Measurements from ENCODE around the gene SDF4. TPM values are rescaled to one million over a fixed set of nuclear protein-coding genes. Genes with fewer than 3 reads are reported as not detected.

SDF4 gene
- polyA plus RNA-seq, 12 donors = 71.1 to 160 (median 81.8) TPM; not detected in 1

DNA sequence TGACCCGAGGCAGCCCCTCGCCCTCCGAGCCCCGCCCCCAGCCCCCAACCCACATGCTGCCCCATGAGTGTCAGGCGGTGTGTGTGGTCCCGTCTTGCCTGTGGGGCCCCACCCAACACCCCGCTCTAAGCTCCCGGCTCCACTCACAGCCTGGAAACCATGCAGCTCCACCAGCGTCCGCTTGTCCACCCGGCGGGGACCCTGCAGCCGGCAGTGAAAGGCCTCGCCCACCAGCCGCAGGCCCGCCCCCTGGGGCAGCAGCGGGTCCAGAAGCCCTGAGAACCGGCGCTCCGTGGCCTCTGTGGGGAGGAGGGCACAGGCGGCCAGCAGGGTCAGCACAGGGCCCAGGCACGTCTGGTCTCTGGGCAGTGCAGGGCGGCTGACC, 12.0 kb upstream of the SDF4 start:
- no peak for DNase-seq

DNA sequence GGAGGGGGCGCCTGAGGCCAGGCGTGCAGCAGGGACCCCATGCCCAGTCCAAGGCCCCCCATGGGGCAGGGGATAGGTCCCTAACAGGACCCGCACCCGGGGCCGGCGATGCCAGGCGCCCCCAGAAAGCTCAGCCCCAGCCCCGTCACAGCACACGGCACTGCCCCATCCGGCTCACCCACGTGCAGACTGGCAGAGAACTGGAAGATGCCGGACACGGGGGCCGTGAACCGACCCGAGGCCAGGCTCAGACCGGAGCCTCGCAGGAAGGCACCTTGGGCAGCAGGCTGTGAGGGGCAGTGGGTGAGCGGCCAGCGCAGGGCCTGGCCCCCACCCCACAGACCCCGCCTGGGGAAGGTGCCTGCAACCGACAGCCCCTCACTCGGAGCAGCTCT, 11.5 kb upstream of the SDF4 start:
- no peak for DNase-seq

DNA sequence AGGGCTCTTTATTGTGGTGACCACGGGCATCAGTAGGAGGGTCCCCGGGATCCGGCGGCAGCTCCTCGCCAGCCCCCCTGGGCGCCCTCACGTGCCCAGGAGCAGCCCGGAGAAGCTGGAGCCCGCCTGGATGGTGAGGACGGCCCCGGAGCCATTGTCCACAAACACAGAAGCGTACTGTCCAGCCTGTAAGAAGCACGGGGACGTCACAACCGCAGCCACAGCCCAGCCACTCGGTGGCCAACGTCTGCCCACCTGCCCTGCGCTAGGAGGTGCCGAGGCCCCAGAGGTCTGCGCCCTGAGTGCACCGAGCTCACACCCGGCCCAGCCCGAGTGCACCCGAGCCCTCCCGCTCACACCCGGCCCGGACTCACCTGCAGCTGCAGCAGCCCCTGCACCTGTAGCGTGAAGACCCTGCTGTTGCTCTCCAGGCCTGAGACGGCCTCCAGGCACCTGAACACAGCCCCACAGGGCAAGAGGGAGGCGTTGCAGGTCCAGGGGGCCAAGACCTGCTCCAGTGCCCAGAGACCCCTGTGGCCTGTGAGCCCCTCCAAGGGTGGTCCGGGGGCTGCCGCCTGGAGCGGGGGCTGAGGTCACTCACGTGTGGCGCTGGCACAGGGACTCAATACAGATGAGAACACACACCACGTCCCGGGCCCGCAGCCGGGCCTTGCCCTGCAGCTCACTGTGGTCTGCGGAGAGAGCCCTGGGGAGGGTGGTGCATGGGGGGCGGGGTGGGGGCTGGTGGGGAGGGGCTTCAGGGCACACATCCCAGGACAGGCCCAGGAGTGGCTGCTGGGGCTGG, 10.9 kb upstream of the SDF4 start:
- no peak for DNase-seq

DNA sequence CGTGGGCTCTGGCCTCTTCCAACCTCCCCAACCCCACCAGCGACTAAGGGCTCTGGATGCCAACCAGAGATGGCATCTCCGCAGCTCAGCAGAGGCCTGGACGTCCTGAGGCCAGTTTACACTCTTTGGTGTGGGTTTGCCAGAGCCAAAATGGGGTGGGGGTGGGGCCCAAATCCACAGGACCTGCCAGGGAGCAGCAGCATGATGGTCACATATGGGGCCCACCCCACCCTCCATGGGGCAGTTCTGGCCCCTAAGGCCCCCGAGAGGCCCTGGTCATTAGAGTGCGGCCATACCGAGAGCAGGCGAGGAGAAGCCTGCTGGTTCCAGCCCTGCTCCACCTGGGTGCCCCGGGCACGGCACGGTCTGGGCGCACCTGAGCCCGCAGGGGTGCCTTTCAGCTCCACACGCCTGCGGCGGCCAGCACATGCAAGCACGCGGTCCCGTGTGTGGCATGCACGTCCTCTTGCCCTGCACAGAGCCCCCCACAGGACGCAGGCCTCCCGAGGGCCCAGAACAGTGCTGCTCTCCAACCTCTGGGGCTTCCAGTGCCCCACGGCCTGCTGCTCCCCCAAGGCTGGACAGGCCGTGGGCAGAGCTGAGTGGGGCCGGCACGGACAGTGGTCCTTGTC, 9.9 kb upstream of the SDF4 start:
- DNase-seq = no peak

DNA sequence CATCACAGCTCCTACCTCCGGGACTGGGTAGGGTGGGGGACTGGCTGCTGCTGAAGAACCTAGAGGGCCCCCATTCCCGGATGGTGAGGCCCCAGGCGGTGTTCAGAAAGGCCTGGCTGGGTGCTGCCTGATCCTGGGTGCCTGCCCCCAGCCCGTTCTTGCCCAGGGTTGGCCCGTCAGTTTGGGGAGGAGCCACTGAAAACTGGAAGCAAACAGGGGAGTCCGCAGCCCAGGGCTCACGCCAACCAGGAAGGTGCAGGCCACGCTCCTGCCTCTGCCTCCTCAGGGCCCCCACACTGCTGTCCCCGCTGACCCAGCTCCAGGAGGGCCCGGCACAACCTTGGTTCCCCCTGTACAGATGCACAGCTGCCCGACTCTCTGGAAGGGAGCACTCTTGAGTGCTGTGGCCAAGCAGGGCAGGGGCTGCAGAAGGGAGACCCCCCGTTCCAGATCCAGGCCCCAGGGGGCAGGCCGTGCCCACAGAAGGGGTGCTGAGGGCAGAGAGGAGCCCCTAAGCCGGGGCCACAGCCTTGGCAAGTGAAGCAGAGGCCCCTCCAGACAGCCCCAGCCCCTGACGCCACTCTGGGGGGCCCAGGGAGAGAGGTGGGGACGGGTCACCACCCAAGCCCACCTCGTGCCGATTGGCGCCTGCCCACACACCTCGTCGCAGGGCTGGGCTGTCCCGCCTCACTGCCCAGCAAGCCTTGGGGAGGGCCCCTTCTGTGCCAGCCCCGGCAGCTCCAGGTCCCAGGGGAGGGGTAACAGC, 9.2 kb upstream of the SDF4 start:
- DNase-seq = no peak

DNA sequence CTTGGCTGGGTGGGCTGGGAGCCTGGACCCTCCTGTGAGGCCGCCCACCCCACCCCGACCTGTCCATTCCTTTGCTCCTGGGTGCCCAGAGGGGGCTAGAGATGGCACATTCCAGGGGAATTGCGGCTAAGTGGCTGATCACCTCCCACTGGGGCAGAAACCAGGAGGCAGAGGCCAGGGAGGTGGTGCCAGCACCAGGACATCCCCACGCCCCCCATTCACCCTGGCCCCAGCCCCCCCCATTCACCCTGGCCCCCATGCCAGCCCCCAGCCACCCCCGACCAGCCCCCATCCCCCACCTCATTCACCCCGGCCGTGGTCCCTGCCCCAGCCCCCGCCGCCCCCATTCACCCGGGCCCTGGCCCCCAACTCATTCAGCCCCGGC, 8.5 kb upstream of the SDF4 start:
- no peak for DNase-seq

DNA sequence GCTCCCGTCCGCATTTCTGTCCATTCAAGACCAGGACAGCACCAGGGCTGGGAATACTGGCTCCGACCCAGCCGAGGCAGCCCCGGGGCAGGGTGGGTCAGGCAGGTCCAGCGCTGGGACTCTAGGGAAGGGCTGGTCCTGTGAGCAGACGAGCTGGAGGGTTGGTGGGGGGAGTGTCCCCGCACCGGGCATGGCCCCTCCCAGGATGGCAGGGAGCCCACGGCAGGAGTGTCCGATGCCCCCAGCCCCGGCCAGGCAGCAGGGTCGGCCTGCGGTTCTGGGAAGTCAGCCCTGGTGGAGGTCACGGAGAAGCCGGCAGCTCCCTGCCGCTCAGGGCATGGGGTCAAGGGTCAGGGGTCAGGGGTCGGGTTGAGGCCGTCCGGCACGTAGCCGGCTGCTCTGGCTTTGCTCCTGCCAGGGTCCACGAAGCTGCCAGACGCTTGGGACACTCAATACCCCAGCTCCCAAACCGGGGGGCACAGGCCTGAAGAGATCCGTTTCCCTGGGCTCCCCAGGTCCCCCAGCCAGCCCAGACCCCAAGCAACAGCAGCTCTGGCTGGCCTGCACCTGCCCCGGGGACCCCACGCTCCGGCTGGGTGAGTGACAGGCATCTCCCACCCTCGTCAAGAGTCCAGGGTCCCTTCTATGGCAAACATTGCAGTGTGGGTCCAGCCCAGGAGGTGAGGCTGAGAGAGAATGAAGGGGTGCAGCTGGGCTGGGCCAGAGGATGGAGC, 8.0 kb upstream of the SDF4 start:
- no peak for DNase-seq

DNA sequence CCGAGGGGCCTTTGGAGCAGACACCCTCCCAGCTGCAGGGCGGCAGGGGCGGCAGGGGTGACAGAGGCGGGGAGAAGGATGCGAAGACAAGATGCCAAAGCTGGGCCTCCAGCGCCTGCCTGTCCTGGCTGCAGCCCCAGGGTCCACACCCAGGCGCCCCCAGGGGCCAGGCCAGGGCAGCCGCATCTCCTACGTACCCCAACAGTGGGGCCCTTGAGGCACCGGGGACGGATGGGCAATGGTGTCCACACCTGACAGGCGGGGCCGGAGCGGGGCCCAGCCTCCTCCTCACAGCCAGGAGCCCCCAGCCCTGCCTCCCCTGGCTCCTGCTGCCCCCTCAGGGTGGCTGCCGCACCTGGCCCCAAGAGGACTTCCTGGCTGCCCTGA, 7.4 kb upstream of the SDF4 start:
- no peak for DNase-seq

DNA sequence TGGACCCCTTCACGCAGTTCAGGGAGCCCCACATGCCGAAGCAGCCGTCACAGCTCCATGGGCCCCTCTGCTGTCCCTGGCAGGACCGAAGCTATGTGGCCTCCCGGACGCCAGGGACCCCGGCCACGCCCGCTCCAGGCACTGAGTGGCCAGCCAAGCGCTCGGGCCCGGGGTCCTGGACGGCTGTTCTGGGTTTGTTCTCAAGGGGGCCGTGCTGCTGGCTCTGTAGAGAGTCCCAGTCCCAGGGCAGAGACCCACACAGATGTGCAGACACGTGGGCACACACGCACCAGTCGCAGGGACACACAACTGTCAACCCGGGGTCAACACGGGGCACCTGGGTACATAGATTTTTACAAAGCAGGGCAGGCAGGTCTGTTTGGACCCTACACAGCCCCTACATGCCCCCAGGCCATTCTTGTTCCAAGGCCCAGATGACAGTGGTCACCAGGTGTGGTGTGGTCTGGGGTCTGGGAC, 6.9 kb upstream of the SDF4 start:
- no peak for DNase-seq

DNA sequence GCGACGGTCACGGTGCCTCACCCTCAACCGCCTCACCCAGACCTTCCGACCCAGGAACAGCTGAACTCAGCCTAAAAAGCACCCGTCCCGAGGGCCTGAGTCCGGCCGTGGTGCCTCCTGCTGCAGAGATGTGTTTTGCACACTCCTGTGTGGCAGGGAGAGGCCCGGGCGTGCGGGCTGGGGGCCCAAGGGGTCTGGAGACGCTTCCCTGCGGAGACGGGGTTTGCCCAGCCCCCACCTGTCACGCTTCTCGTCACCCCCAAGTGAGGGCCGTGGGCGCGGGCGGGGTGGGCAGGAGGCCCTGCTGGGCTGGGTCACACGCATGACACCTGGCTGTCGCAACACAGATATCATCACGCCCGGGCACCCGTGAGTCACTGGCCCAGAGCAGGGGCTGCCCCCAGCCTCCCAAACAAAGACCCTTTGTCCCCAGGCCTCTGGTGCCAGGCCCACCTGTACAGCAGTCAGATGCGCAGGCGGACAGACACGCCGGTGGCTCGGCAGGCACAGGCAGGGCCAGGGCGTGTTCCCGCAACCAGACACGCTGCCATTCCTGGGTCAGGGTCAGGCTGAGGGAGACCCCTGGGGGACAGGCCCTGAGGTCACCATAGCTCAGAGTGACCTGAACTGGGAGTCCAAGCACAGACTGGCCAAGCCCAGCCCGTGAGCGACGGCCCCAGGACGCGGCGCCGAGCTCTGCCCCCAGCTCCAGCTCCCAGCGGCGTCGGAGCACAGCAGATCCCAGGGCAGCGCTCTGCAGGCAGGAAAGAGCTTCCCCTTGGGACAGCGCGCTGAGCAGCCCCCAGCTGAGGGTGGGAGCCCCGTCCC, 6.3 kb upstream of the SDF4 start:
- no peak for DNase-seq

DNA sequence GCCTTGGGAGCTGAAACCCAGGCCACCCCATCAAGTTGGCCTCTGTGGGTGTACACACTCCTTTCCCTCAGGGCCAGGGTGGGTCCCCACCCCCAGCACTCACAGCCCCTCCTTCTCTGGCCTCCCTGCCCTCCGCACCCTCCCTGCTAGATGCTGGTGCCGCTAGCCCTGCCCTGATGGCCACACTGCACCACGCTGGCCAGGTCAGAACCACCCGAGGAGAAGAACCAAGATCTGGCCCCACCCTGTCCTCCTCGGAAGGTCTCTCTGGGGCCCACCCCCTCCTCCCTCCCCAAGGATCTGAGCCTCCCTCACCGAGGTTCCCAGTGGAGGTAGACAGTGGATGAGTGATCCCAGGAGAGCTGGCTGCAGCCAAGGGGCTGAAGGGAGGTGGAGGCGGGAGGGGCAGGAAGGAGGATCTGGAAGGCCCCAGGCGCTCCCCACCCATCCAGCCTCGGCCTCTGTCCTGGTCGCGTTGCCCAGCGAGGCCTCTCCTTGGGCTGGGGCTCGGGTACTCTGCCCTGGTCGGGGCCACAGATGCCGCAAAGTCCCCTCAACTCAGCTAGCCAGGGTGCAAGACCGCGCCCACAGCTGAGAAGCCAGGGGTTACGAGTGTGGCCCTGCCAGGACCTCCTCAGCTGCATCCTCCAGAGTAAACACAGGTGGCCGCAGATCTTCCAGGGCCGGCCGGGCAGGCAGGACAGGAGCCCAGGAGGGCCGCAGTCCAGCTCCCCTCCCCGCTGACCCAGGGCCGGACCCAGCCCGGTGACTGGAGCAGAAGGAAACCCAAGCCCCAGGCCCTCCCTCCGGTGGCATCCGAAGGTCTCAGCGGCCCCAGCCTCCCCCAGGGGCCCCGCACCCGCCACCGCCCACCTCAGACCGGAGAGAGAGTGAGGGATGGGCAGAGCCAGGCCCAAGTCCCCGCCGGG, 5.4 kb upstream of the SDF4 start:
- DNase-seq = no peak

DNA sequence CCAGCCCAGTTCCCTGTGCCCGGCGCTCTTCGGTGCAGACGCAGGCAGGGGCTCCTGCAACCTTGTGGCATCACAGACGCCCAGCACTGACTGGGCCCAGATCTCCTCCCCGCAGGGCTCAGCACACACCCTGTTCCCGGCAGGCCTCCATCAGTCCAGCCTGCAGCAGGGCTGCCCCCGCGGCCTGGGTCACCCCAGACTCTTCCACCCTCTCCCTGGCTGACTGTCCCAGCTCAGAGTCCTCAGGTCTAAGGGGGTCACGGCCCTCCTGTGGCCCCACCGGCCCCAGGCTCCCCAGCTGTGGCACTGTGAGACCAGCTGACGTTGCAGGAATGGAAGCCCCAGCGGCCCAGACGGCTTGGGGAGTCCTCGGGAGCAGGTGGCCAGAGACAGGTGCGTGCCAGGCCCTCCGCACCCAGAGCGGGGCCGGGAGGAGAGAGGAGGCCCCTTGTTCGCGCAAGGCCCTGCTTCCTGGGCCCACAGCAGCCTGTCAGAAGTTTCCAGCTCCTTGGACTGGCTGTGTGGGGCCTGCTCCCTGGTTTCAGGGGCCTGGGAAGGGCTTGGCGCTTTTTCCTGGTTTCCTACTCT, 4.5 kb upstream of the SDF4 start:
- DNase-seq = no peak

DNA sequence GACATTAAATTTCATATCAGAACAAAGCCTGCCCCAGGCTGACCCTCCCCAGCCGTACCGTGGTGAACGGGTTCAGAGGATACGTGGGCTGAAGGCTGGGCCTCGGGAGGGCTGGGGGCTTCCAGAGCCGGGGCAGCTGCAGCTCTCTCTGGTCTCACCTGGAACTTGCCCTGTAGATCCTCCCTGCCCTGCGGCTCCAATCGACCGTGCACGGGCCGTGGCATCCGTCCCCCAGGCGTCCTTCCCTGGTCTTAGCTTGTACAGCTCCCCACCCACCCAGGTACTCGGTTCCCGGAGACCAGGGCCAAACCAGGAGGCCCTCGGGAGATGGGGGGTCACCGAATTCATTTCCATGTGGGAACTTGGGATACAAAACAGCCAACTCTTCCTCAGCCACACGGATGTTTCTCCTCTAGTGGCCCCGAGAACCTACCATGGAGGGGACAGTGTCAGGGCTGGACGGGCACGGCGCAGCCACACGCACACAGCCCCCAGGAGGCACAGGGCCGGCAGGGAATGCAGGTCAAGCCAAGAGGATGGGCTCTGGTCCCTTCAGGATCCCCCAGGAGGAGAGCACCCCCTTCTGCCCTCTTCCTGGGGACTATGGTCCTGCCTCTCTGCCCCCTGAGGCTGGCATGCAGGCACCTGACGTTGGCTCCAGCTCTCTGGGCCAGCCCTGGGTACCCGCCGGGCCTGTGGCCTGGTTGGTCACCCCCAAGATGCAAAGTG, 3.4 kb upstream of the SDF4 start:
- DNase-seq = no peak

DNA sequence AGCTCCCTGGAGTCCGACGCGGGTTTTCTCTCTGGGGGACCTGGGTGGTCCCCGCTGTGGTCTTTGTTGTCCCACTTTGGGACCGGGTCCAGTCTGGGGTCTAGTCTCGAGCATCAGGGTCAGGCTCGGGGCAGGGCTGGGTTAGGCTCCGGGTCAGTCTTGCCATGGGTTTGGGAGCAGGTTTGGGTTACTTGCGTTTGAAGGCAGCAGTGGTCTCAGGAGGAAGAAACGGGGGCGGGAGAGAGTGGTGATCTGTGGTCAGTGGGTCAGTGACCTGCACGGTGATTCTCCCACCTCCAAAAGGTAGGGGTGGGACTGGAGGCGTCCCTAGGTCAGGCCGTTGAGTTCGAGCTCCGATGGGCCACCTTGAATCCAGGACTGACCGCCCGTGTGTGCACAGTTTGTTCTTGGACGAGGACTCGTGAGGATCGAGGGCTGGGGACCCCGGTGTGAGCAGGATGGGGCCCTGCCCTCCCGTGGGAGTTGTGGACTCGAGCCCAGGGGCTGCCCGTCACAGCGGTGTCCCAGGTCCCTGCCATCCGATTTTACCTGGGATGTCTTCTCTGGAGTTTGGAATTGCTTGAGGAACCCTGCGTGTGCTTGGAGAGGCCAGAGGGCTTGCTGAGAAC, 2.5 kb upstream of the SDF4 start:
- no peak for DNase-seq

DNA sequence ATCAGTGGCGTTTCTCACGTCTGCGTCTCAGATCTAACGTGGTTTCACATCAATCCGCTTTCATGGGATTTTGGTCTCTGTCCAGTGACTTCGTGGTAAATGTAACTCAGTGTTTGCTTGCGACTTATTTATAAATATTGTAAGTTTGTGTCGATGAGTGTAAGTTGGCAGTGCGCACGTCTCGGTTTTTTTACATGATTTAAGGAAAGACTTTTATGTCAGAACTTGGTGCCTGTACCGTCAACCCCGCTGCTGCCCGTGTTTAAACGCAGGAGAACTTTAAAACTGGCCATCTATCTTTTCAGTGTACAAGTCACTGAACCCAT, 1.7 kb upstream of the SDF4 start:
- DNase-seq = no peak

DNA sequence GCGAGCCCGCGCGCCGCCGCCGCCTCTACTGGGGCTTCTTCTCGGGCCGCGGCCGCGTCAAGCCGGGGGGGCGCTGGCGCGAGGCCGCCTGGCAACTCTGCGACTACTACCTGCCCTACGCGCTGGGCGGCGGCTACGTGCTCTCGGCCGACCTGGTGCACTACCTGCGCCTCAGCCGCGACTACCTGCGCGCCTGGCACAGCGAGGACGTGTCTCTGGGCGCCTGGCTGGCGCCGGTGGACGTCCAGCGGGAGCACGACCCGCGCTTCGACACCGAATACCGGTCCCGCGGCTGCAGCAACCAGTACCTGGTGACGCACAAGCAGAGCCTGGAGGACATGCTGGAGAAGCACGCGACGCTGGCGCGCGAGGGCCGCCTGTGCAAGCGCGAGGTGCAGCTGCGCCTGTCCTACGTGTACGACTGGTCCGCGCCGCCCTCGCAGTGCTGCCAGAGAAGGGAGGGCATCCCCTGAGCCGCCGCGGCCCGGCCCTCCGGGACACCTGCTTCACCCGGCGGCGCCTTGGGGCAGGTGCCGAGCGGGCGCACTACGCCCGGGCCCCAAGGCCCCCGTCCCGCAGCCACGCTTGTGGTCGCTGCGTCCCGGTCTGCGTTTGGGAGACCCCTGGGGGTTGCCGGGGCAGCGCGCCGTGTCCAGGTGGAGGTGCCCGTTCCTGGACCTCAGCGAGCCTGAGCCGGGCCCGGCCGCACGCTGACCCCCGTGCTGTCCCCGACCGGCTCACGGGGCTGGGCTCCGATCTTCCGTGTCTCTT, 1.2 kb upstream of the SDF4 start:
- DNase-seq = no peak

DNA sequence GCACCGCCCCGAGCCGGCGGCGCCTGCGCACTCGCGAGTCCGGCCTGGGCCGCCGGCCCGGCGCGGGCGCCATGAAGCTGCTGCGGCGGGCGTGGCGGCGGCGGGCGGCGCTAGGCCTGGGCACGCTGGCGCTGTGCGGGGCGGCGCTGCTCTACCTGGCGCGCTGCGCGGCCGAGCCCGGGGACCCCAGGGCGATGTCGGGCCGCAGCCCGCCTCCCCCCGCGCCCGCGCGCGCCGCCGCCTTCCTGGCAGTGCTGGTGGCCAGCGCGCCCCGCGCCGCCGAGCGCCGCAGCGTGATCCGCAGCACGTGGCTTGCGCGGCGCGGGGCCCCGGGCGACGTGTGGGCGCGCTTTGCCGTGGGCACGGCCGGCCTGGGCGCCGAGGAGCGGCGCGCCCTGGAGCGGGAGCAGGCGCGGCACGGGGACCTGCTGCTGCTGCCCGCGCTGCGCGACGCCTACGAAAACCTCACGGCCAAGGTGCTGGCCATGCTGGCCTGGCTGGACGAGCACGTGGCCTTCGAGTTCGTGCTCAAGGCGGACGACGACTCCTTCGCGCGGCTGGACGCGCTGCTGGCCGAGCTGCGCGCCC, 501 bp upstream of the SDF4 start, which contains the start of gene B3GALT6:
Gene B3GALT6 (plus strand): TSS at position 30 of the 588 bp plus-strand sequence. CDS start 42 bp downstream, at position 72.
- no peak for DNase-seq
